HEK293T (cell line): Measurements from ENCODE around the gene STK17B.

Experiments
- ARNT ChIP-seq: fragments of 450-650 bp; IDR thresholded peaks from 2 replicates; pipeline ENCODE4 v1.6.1; 2017; ENCODE audit warnings: mild to moderate bottlenecking
- BHLHE40 ChIP-seq: fragments of 450-650 bp; IDR thresholded peaks from 2 replicates; pipeline ENCODE4 v1.6.1; 2016; ENCODE audit warnings: mild to moderate bottlenecking, moderate library complexity, borderline replicate concordance
- CTBP1 ChIP-seq: fragments of 450-650 bp; IDR thresholded peaks from 2 replicates; pipeline ENCODE4 v1.6.1; 2016; ENCODE audit warnings: borderline replicate concordance
- FOXA1 ChIP-seq: fragments of 450-650 bp; IDR thresholded peaks from 2 replicates; pipeline ENCODE4 v1.6.1; 2016; ENCODE audit warnings: mild to moderate bottlenecking
- FOXM1 ChIP-seq: fragments of 450-650 bp; IDR thresholded peaks from 2 replicates; pipeline ENCODE4 v1.6.1; 2017; ENCODE audit warnings: mild to moderate bottlenecking, borderline replicate concordance
- PKNOX1 ChIP-seq: fragments of 450-650 bp; IDR thresholded peaks from 2 replicates; pipeline ENCODE4 v1.6.1; 2016
- SP1 ChIP-seq: fragments of 450-650 bp; IDR thresholded peaks from 2 replicates; pipeline ENCODE4 v1.6.1; 2017
- SUZ12 ChIP-seq: fragments of 450-650 bp; IDR thresholded peaks from 2 replicates; pipeline ENCODE4 v1.6.1; 2016; ENCODE audit warnings: mild to moderate bottlenecking

GRCh38 chr2:196172951-196173350 lies 1.6 kb upstream of the STK17B start:
- TF ChIP-seq SP1 (no peak), BHLHE40 (no peak), CTBP1 (no peak), SUZ12 (no peak), FOXA1 (no peak), FOXM1 (no peak), PKNOX1 (no peak), ARNT (no peak)
